Mesendoderm (in vitro differentiated cells): ENCODE data around the gene HORMAD2.
"Not testable (repeated sequence)": the region's sequence is repeated elsewhere in the genome, so short reads cannot be mapped to it uniquely, and the experiment has no call there.

Experiments
- DNase-seq: peaks from one replicate; pipeline ENCODE4 v3.0.0; 2013
- H2AK5ac ChIP-seq: 2 replicates; pipeline ENCODE4 v1.6.1; 2013; ENCODE audit warnings: low read length, inconsistent platforms
- H2BK120ac ChIP-seq: 2 replicates; pipeline ENCODE4 v1.6.1; 2013; ENCODE audit warnings: low read depth, mild to moderate bottlenecking, low read length, moderate library complexity, mixed read lengths
- H2BK15ac ChIP-seq: replicated peaks from 2 replicates; pipeline ENCODE4 v1.6.1; 2013; ENCODE audit warnings: low read depth, mild to moderate bottlenecking, moderate library complexity
- H2BK5ac ChIP-seq: 2 replicates; pipeline ENCODE4 v1.6.1; 2013; ENCODE audit warnings: low read length, inconsistent platforms
- H3K18ac ChIP-seq: 2 replicates; pipeline ENCODE4 v1.6.1; 2013; ENCODE audit warnings: mild to moderate bottlenecking, low read length, mixed read lengths
- H3K23ac ChIP-seq: one replicate; pipeline ENCODE4 v1.6.1; 2013; ENCODE audit warnings: low read length
- H3K27ac ChIP-seq: 2 replicates; pipeline ENCODE4 v1.5.1; 2013; ENCODE audit warnings: low read depth, mild to moderate bottlenecking, inconsistent platforms, low read length, moderate library complexity
- H3K27me3 ChIP-seq: 2 replicates; pipeline ENCODE4 v1.6.1; 2013; ENCODE audit warnings: low read length, control low read depth, mild to moderate bottlenecking, inconsistent platforms; ENCODE audit not compliant: insufficient read depth, poor library complexity
- H3K36me3 ChIP-seq: 2 replicates; pipeline ENCODE4 v1.6.1; 2013; ENCODE audit warnings: low read length, inconsistent platforms; ENCODE audit not compliant: control insufficient read depth, insufficient read depth
- H3K4ac ChIP-seq: one replicate; pipeline ENCODE4 v1.6.1; 2013; ENCODE audit warnings: low read depth, mild to moderate bottlenecking, low read length, moderate library complexity
- H3K4me1 ChIP-seq: 2 replicates; pipeline ENCODE4 v1.6.1; 2013; ENCODE audit warnings: low read depth, low read length, inconsistent platforms; ENCODE audit not compliant: control insufficient read depth
- H3K4me2 ChIP-seq: 2 replicates; pipeline ENCODE4 v1.6.1; 2013; ENCODE audit warnings: low read length
- H3K4me3 ChIP-seq: 2 replicates; pipeline ENCODE4 v1.5.1; 2013; ENCODE audit warnings: mild to moderate bottlenecking, low read length
- H3K56ac ChIP-seq: one replicate; pipeline ENCODE4 v1.6.1; 2013; ENCODE audit warnings: low read length
- H3K79me1 ChIP-seq: 2 replicates; pipeline ENCODE4 v1.6.1; 2013; ENCODE audit warnings: low read length, inconsistent platforms
- H3K79me2 ChIP-seq: 2 replicates; pipeline ENCODE4 v1.6.1; 2013; ENCODE audit warnings: mild to moderate bottlenecking, low read length; ENCODE audit not compliant: control insufficient read depth, insufficient read depth
- H3K9ac ChIP-seq: 2 replicates; pipeline ENCODE4 v1.6.1; 2013; ENCODE audit warnings: low read length, inconsistent platforms
- H4K5ac ChIP-seq: one replicate; pipeline ENCODE4 v1.6.1; 2013; ENCODE audit warnings: low read length
- H4K8ac ChIP-seq: one replicate; pipeline ENCODE4 v1.6.1; 2013; ENCODE audit warnings: low read depth, mild to moderate bottlenecking, control low read depth, low read length, moderate library complexity
- WGBS: extraction: QIAGEN DNeasy Blood & Tissue Kit; methylation state at CpG from one replicate; pipeline ENCODE4 v1.1.7; 2013; ENCODE audit warnings: low lambda C conversion rate, missing lambda C conversion rate; ENCODE audit not compliant: insufficient coverage; ENCODE audit errors: extremely low coverage; 5-methylcytosine and 5-hydroxymethylcytosine counted together

HORMAD2 gene

GRCh38 chr22:30211124-30211820 is 131.0 kb downstream of the HORMAD2 start:
- Histone ChIP-seq H3K9ac (no peak overlapping the region), H2BK5ac (no peak overlapping the region), H3K18ac (no peak overlapping the region), H3K79me1 (no peaks in the 10 kb centered on the region), H2AK5ac (no peak overlapping the region), H4K5ac (no peak overlapping the region), H3K4ac (no peak overlapping the region), H3K4me2 (no peak overlapping the region), H3K36me3 (no peaks in the 10 kb centered on the region), H3K27ac (no peak overlapping the region), H2BK120ac (no peak overlapping the region), H3K27me3 (no peaks in the 10 kb centered on the region), H3K56ac (no peak overlapping the region), H3K4me1 (no peaks in the 10 kb centered on the region), H3K23ac (no peak overlapping the region), H3K79me2 (no peaks in the 10 kb centered on the region), H3K4me3 (no peak overlapping the region), H4K8ac (no peak overlapping the region), H2BK15ac (no peak overlapping the region)
- WGBS = no CpG with 5 or more reads among the region's 18 CpGs
- no peak for DNase-seq

- Histone ChIP-seq H2BK120ac (no peak overlapping the region), H3K9ac (no peak overlapping the region), H2BK15ac (no peak overlapping the region), H3K79me2 (no peaks in the 10 kb centered on the region), H3K23ac (no peak overlapping the region), H3K79me1 (no peaks in the 10 kb centered on the region), H3K4me1 (no peaks in the 10 kb centered on the region), H3K56ac (no peak overlapping the region), H2BK5ac (no peak overlapping the region), H4K5ac (no peak overlapping the region), H3K36me3 (no peaks in the 10 kb centered on the region), H3K4me3 (no peak overlapping the region), H3K4ac (no peak overlapping the region), H3K4me2 (no peak overlapping the region), H4K8ac (no peak overlapping the region), H3K18ac (no peak overlapping the region), H3K27me3 (no peaks in the 10 kb centered on the region), H3K27ac (no peak overlapping the region), H2AK5ac (no peak overlapping the region)
- DNase-seq = peak; percentile 67
- WGBS = no CpG with 5 or more reads among the region's 5 CpGs
Measured at GRCh38 chr22:30212363-30212995, 132.2 kb downstream of the HORMAD2 start.

DNA sequence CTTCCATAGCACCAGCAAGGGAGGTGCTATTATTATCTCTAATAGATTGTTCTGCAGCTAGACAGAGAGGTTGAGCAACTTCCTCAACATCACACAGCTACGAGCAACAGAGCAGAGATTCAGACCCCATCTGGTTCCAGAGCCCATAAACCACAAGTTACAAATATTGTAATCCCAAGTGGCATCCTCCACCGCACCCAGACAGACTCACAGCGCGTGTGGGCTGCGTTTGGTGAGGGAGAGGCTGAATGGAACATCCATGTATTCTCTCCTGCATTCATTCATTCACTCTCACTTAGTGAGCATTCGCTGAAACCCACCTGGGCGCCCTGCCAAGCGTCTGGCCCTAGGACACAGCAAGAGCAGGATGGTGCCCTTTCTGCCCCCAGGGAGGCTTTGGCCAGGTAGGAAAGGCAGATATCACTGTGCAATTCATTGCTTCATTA is 132.8 kb downstream of the HORMAD2 start:
- no peaks in the 10 kb centered on the region for H3K79me2 ChIP-seq
- H3K9ac ChIP-seq = no peak overlapping the region
- no peak overlapping the region for H3K27ac ChIP-seq
- H3K4ac ChIP-seq = no peak overlapping the region
- no peak overlapping the region for H3K4me2 ChIP-seq
- H4K5ac ChIP-seq = no peak overlapping the region
- WGBS = no CpG with 5 or more reads among the region's 8 CpGs
- H3K27me3 ChIP-seq = no peaks in the 10 kb centered on the region
- H2AK5ac ChIP-seq = no peak overlapping the region
- H2BK15ac ChIP-seq = no peak overlapping the region
- no peaks in the 10 kb centered on the region for H3K79me1 ChIP-seq
- H4K8ac ChIP-seq = no peak overlapping the region
- H3K4me3 ChIP-seq = no peak overlapping the region
- no peak overlapping the region for H3K23ac ChIP-seq
- no peak overlapping the region for H3K56ac ChIP-seq
- DNase-seq = no peak
- no peaks in the 10 kb centered on the region for H3K4me1 ChIP-seq
- H2BK120ac ChIP-seq = no peak overlapping the region
- no peak overlapping the region for H2BK5ac ChIP-seq
- H3K18ac ChIP-seq = no peak overlapping the region
- H3K36me3 ChIP-seq = no peaks in the 10 kb centered on the region

DNA sequence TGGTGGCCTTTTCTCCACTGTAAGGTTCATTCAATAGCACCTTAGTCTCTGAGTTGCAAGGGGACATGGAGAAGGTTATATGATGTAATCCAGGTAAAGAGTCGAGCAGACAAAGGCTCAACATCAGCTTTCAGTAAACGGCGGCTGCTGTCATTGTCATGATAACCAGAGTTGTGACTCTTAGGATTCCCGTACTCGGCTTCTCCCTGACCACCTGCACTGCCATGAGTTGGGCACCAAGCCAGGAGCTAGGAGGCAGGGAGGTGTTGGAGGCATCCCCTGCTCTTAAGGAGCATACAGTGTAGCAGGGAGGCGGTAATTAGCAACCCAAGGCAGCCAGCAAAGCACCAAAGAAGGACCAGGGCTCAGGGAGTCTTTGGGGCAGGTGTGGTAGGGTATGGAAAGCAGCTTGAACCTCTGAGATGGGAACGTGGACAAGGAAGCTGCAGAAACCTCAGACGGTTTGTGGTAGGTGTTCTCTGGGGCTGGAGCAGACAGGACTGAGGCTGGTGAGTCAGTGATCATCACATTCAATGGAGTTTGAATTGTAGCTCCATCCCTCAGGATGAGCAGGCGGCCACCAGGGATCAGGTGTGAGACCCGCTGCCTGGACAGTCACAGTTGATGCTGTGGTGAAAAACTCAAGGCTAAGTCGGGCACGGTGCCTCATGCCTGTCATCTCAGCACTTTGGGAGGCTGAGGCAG is 134.6 kb downstream of the HORMAD2 start:
- Histone ChIP-seq H3K23ac (no peak overlapping the region), H3K4ac (no peak overlapping the region), H4K5ac (no peak overlapping the region), H2BK5ac (no peak overlapping the region), H3K27me3 (no peaks in the 10 kb centered on the region), H3K79me1 (no peaks in the 10 kb centered on the region), H3K4me2 (no peak overlapping the region), H3K4me3 (no peak overlapping the region), H4K8ac (no peak overlapping the region), H3K56ac (no peak overlapping the region), H3K79me2 (no peaks in the 10 kb centered on the region), H3K18ac (no peak overlapping the region), H2AK5ac (no peak overlapping the region), H3K27ac (no peak overlapping the region), H3K4me1 (no peaks in the 10 kb centered on the region), H3K36me3 (no peaks in the 10 kb centered on the region), H2BK15ac (no peak overlapping the region), H3K9ac (no peak overlapping the region), H2BK120ac (no peak overlapping the region)
- no CpG with 5 or more reads among the region's 12 CpGs for WGBS
- no peak for DNase-seq

GRCh38 chr22:30216272-30216671 is 136.0 kb downstream of the HORMAD2 start:
- H2BK120ac ChIP-seq, H3K9ac ChIP-seq, H3K4me1 ChIP-seq, H3K79me2 ChIP-seq, H3K4me2 ChIP-seq, H3K36me3 ChIP-seq, H3K4ac ChIP-seq, H3K27me3 ChIP-seq, H4K8ac ChIP-seq, H3K23ac ChIP-seq, H3K56ac ChIP-seq, H2AK5ac ChIP-seq, H4K5ac ChIP-seq, H2BK15ac ChIP-seq, H2BK5ac ChIP-seq, H3K18ac ChIP-seq, DNase-seq, H3K4me3 ChIP-seq, H3K79me1 ChIP-seq, H3K27ac ChIP-seq: not testable (repeated sequence)
- no CpG with 5 or more reads among the region's 3 CpGs for WGBS
